Stimulated activated CD4-positive, alpha-beta T cell treated with anti-CD3 and anti-CD28 coated beads, TNF-alpha, amount 100 ng/mL, for 1 hour (primary cell): Measurements from ENCODE around the gene FGF1.

Source experiments
- DNase-seq, 3 donors: peaks; one replicate each; pipeline ENCODE4 v3.0.0-alpha.2; 2020; ENCODE audit warnings: low read depth in 3 of 3, low spot score in 1 of 3

Gene FGF1

GRCh38 chr5:142697356-142698255 is 11.7 kb upstream of the FGF1 start:
- no peak for DNase-seq

DNA sequence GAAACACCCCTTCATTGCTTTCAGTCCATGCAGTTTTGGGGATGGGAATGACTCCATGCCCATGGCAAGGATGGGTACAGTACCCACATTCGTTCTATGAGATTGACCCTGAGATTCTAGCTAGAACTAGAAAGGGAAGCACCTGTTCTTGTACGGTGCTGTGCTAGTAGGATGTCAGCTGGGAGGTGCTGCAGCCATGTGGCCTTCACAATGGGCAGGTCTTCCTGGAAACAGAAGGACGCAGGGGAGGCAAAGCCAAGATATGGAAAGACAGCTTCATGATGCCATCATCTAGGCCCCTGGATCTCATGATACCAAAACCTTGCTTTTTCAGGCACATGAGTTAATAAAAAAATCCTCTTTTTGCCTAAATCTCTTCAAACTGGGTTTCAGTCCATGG is 10.5 kb upstream of the FGF1 start:
- DNase-seq = no peak

DNA sequence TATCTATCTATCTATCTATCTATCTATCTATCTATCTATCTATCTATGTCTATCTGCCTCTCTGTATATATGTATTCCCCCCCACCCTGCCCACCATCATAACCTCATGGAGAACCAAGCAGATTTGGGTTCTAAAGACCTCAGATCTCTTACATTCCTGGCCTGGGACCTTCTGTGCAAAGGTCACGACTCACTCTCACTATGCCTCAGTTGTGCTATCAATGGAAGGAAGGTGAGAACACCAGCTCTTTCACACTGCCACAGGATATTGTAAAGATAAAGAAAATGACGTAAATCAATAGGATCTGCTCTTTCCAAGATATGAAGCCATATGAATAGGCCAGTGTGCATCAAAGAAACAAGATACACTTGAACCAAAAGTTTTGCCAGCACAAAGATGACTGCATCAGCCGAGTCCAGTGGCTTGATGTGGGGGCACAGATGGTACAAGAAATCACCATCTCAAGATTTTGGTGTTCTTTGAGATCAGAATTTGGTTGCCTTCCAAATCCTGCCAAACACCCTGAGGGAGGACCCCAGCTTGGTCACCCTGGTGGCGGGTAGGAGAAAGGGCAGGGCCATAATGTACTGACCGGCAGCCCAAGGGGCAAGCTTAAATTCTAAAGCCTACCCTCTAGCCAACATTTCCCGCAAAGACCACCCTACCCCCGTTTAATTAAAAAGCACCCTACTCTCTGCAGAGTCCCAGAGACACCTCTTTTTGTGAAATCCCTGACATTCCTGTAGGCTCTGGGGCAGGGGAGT is 8.4 kb upstream of the FGF1 start:
- DNase-seq = no peak

DNA sequence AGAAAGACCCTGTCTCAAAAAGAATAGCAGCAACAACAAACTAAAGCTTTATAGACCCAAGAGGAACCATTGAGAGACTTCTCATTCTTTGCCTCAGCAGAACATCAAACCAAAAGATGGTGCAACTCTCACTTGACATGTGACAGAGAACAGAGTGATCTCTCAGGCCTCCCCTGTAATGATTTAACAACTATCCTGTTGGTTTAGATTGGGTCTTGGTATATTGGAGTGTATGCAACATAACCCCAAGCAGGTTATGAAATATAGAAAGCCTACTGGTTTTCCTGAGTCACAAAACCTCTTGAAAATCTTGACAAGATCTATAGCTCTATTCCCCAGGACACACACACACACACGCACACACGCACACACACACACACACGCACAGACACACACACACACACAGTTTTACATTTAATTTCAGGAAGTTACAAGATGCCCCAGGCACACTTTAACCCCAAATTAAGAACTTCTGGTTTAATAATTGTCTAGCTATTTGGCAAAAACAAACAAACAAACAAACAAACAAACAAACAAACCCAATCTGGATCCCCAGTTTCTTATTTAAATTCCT is 6.5 kb upstream of the FGF1 start:
- no peak for DNase-seq

DNA sequence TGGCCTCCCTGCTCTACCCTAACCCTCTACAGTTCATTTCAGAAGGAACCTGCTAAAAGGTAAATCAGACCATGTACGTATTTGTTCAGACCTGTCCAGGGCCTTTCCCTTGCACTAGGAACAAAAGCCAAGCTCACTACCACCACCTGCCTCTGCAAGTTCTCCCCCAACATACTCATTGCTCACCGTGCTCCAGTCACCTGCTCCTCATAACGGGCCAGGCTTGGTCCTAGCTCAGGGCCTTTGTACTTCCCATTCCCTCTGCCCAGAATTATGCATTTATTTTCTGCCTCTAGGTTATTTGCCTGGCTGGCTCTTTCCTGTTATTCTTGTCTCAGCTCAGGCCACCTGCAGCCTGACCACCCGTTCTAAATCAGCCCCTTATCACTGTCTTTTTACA is 4.8 kb upstream of the FGF1 start:
- no peak for DNase-seq

- no peak for DNase-seq
These were observed 3.2 kb upstream of the FGF1 start for GRCh38 chr5:142689081-142689480.

GRCh38 chr5:142688281-142688989 is 2.5 kb upstream of the FGF1 start:
- no peak for DNase-seq

- DNase-seq = no peak
These were observed 1.1 kb upstream of the FGF1 start for GRCh38 chr5:142686968-142687367.

GRCh38 chr5:142686210-142686734 is 382 bp upstream of the FGF1 start:
- no peak for DNase-seq

GRCh38 chr5:142684508-142685041 is 1.3 kb downstream of the FGF1 start:
- no peak for DNase-seq

- no peak for DNase-seq
These were observed 1.9 kb downstream of the FGF1 start for GRCh38 chr5:142683881-142684505.

GRCh38 chr5:142683116-142683515 is 2.8 kb downstream of the FGF1 start:
- no peak for DNase-seq

DNA sequence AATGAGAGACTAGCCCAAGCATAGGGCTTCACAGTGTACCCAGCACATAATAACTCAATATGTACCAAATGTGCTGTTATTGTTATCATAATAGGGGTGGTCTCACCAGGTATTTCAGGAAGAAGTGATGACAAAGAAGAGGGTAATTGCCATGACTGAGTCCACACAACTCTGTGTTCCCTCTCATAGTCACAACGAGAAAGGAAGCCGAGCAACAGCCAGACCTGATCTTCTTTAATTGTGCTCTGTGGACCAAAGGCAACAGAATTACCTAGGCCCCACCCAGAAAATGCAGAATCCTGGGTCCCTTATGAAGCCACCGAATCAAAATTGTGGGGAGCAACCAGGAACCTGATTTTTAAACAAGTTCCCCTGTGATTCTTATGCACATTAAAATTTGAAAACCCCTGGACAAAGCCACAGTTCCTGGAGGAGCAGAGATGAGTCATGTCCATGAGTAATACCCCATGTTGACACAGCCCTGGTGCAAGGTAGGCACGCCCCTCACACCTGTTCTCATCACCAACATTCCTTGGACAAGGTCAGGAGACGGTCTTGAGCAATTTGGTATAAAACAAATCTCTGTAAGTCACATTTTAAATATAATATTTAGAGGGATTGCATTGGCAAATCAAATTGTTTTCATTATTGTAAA is 5.2 kb downstream of the FGF1 start:
- DNase-seq = no peak

DNA sequence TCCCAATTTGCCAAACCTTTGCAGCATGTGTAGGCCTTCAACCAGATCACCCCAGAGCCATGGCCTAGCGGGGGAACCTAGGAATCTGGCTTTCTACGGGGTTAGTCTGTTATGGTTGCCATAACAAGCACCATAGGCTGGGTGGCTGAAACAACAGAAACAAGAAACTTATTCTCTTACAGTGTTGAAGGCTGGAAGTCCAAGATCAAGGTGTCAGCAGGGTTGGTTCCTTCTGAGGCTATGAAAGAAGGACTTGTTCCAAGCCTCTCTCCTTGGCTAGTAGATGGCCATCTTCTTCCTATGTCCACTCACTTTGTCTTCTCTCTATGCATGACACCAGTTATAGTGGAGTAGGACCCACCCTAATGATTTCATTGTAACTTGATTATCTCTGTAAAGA is 6.1 kb downstream of the FGF1 start:
- no peak for DNase-seq

DNA sequence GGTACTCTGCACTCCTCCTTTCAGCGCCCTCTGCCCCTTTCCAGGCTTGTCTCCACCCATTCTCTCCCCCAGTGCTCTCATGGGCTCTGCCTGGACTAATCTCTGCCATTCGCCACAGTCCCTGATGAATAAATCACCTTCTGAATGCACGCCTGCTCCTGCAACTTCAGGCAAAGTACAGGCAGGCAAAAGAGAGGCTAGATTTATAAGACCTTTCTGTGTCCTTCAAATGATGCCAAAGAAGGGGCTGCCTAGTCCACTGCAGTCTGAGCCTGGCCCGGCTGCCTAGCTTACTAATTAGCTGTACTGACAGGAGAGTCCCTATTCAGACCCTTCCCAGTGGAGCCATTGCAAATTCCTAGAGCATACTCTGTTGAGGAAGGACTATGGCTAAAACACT is 7.4 kb downstream of the FGF1 start:
- DNase-seq = no peak

GRCh38 chr5:142677198-142677597 is 8.7 kb downstream of the FGF1 start:
- DNase-seq = no peak

GRCh38 chr5:142676318-142676717 is 9.6 kb downstream of the FGF1 start:
- DNase-seq = no peak

GRCh38 chr5:142674531-142675469 is 11.1 kb downstream of the FGF1 start:
- no peak for DNase-seq

DNA sequence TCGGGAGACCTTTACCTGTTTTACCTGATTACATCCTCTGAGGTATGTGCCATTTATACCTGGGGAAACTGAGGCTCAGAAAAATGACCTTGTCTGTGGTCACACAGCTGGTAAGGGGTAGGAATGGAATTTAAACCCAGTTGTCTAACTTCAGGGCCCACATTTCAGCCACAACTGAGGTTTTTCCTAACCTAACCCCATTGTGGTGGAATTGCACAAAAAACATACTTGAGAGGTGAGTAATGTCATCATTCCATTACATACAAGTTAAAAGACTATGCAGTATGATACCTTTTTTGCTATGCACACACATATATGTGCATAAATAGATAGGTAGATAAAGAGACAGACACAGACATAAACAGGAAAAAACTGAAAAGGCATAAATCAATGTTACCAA is 14.1 kb downstream of the FGF1 start:
- DNase-seq = no peak
